Activated CD8-positive, alpha-beta memory T cell treated with anti-CD3 and anti-CD28 coated beads, Interleukin-2, amount 10 ng/mL, durations not matched to agents 7 days and 5 days (primary cell): ENCODE results near the gene SYNJ2. TPM values are rescaled to one million over a fixed set of nuclear protein-coding genes. Genes with fewer than 3 reads are reported as not detected.

Experiments
- ATAC-seq: fragments of 150-1000 bp; cut with Tn5 transposase; one replicate; pipeline ENCODE4 v1.10.0; 2021; ENCODE audit warnings: moderate library complexity
- CTCF ChIA-PET: fragments of 350-600 bp; sonication (Branson Sonifier 250); formaldehyde crosslinking; loops from one replicate; lab custom pipeline; 2021; ENCODE audit warnings: antibody characterized with exemption; lab: Charles Lee
- DNase-seq: peaks from one replicate; pipeline ENCODE4 v3.0.0-alpha.2; 2020
- H3K27ac Mint-ChIP-seq: one replicate; pipeline ENCODE4 v1.8.0; 2021; ENCODE audit warnings: mild to moderate bottlenecking, mixed read lengths
- H3K27me3 Mint-ChIP-seq: one replicate; pipeline ENCODE4 v1.8.0; 2021; ENCODE audit warnings: mixed read lengths
- H3K36me3 Mint-ChIP-seq: one replicate; pipeline ENCODE4 v1.8.0; 2021; ENCODE audit warnings: mild to moderate bottlenecking, mixed read lengths
- H3K4me1 Mint-ChIP-seq: one replicate; pipeline ENCODE4 v1.8.0; 2021; ENCODE audit warnings: mixed read lengths
- H3K4me3 Mint-ChIP-seq: one replicate; pipeline ENCODE4 v1.8.0; 2021; ENCODE audit warnings: mild to moderate bottlenecking, moderate library complexity, mixed read lengths
- H3K9me3 Mint-ChIP-seq: one replicate; pipeline ENCODE4 v1.8.0; 2022; ENCODE audit warnings: low read depth, mixed read lengths
- total RNA-seq, 2 experiments: library from RNA; stranded (reverse); gene quantifications; one replicate each; pipeline ENCODE4 v1.2.3, GENCODE V29; 2021

The SYNJ2 gene
- total RNA-seq, 2 experiments from 2014 or later: 41.2 to 42.7 TPM

DNA sequence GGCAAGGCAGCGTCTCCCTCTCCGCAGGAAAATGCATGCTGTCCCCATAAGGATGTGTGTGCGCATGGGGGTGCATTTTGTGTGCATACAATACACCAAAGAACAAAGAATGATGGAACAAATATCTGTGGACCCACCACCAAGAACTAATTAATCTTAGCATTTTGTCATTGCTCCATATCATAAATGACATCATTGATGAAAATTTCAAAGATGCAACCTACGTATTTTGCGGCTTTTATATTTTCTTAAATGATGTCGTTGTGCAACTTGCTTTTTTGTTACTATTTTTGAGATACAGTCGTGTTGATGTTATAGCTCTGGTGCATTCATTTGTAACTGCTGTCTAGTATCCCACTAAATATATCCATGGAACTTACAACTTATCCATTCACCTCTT, 96.7 kb downstream of the SYNJ2 start:
- ATAC-seq (no peak), DNase-seq (no peak)
- Mint-ChIP-seq H3K27me3 (no peaks in the 10 kb centered on the region), H3K4me1 (peaks cover 2% of the 10 kb centered on the region), H3K36me3 (peaks cover 45% of the 10 kb centered on the region), H3K4me3 (no peak overlapping the region), H3K27ac (no peak overlapping the region), H3K9me3 (no peaks in the 10 kb centered on the region)
- CTCF ChIA-PET: interaction anchor here (1.8 kb wide), 1 partner anchor 47 kb away, joined by 3 read pairs; no protein-coding TSS in a partner anchor

DNA sequence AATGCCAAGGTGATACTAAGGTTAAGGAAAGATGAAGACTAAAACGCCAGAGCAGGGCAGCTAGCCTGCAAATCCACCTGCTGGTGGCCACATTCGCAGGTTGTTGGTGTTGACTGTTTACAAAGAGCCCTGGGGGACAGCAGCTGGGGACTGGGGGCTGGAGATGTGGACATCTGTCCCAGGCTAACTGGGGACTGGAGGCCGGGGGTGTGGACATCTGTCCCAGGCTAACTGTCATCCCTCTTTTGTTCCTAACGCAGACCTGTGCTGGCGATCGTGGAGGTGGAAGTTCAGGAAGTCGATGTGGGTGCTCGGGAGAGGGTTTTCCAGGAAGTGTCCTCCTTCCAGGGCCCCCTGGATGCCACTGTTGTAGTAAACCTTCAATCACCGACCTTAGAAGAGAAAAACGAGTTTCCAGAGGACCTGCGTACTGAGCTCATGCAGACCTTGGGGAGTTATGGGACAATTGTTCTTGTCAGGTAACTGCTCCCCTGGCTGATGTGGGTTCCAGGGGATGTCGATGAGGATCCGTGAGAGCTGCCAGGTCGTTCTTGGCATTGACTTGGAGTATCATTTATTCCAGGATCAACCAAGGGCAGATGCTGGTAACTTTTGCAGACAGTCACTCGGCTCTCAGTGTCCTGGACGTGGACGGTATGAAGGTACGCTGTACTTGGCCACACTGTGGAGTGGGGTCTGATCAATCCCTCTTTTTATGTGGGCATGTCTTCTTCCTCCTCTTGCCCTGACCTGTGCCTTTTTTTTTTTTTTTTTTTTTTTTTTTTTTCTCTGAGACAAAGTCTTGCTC, 99.4 kb downstream of the SYNJ2 start:
- no peak for ATAC-seq
- Mint-ChIP-seq H3K27ac (no peak overlapping the region), H3K27me3 (no peaks in the 10 kb centered on the region), H3K4me1 (peaks cover 8% of the 10 kb centered on the region), H3K9me3 (no peaks in the 10 kb centered on the region), H3K4me3 (no peak overlapping the region), H3K36me3 (peaks cover 41% of the 10 kb centered on the region)
- CTCF ChIA-PET: interaction anchor here (0.7 to 1.5 kb wide), 3 partner anchors 9 to 1486 kb away, joined by 3 to 8 read pairs (median 4); no protein-coding TSS in a partner anchor
- DNase-seq: no peak

DNA sequence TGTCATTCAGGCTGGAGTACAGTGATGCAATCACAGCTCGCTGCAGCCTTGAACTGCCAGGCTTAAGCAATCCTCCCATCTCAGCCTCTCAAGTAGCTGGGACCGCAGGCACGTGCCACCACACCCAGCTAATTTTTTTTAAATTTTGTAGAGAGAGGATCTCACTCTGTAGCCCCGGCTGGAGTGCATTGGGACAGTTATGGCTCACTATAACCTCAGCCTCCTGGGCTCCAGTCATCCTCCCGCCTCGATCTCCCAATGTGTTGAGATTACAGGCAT, 99.9 kb downstream of the SYNJ2 start:
- CTCF ChIA-PET: interaction anchor here (1.5 kb wide), 1 partner anchor 10 kb away, joined by 8 read pairs; no protein-coding TSS in a partner anchor
- Mint-ChIP-seq H3K4me3 (no peak overlapping the region), H3K27ac (no peak overlapping the region), H3K27me3 (no peaks in the 10 kb centered on the region), H3K4me1 (peaks cover 14% of the 10 kb centered on the region), H3K9me3 (no peaks in the 10 kb centered on the region), H3K36me3 (peaks cover 43% of the 10 kb centered on the region)
- ATAC-seq (no peak), DNase-seq (no peak)

DNA sequence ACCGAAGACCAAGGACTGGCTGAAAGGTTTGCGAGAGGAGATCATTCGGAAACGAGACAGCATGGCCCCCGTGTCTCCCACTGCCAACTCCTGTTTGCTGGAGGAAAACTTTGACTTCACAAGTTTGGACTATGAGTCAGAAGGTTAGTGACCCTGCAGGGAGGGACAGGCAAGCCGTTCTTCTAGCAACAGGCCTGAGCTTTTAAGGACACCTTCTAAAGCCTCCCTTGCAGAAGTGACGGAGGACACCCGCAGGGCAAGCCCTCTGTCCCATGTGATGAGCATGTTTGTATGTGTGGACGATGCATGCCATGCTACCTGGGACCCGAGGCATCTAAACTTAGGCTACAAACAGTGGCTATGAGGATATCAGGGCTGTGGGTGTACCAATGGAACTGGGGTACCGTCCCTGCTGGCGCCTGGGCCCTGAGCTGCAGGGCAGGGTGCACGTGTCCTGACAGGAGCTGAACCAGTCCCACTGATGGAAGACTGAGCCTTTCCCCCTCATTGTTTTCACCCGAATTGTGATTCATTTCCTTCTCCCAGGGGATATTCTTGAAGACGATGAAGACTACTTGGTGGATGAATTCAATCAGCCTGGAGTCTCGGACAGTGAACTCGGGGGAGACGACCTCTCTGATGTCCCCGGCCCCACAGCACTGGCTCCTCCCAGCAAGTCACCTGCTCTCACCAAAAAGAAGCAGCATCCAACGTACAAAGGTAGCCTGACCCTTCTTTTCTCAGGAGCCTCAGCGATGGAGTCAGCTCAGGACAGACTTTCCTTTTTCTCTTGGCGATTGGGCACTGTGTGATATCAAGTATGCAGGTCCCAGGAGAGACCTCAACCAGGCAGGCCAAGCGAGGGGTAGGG, 102.0 kb downstream of the SYNJ2 start:
- no peak overlapping the region for H3K4me3 Mint-ChIP-seq
- DNase-seq: no peak
- no peaks in the 10 kb centered on the region for H3K9me3 Mint-ChIP-seq
- H3K4me1 Mint-ChIP-seq: peaks cover 21% of the 10 kb centered on the region
- CTCF ChIA-PET: interaction anchor here (2.4 kb wide), 1 partner anchor 12 kb away, joined by 12 read pairs; no protein-coding TSS in a partner anchor
- H3K27ac Mint-ChIP-seq: no peak overlapping the region
- ATAC-seq: no peak
- H3K27me3 Mint-ChIP-seq: no peaks in the 10 kb centered on the region
- H3K36me3 Mint-ChIP-seq: peaks cover 40% of the 10 kb centered on the region

DNA sequence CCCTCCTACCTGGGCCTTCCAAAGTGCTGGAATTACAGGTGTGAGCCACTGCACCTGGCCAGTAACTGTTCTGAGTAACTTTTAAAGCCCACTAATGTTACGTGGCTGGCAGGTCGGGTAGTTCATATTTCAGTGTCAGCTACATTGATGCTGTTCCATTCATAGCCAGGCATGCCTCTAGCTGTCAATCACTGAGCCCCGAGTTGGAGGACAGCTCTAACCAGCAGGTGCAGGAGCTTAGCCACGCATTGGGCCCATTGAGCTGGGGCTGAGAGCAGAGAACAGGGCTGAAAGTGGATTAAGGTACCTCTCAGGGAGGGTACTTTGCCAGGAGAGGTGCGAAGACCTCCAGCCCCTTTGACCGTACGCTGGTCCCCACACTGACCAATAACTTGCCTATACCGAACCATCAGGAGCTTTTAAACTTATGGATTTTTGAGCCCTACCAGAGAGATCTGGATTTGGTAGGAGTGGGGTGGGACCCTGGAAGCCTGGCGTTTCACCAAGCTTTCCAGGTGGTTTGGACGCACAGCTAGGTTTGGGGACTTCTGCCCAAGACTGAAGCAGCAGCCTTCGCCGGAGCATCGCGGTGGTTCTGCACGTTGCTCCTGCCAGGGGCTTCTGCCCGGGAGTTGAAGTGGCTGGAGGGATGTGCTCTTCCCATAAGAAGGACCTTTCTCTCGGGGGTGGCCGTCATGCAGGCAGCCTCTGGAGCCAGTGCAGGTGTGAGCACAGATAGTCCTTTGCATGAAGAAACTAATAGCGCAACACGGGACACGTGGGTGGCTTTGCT, 103.8 kb downstream of the SYNJ2 start:
- Mint-ChIP-seq H3K27me3 (no peaks in the 10 kb centered on the region), H3K36me3 (peaks cover 50% of the 10 kb centered on the region), H3K27ac (peak overlapping the region; percentile 70), H3K4me1 (peaks cover 21% of the 10 kb centered on the region), H3K4me3 (no peak overlapping the region), H3K9me3 (no peaks in the 10 kb centered on the region)
- DNase-seq: no peak
- CTCF ChIA-PET: interaction anchor here (1.0 to 1.8 kb wide), 3 partner anchors 13 to 59 kb away, joined by 3 to 8 read pairs (median 3); no protein-coding TSS in a partner anchor
- no peak for ATAC-seq

DNA sequence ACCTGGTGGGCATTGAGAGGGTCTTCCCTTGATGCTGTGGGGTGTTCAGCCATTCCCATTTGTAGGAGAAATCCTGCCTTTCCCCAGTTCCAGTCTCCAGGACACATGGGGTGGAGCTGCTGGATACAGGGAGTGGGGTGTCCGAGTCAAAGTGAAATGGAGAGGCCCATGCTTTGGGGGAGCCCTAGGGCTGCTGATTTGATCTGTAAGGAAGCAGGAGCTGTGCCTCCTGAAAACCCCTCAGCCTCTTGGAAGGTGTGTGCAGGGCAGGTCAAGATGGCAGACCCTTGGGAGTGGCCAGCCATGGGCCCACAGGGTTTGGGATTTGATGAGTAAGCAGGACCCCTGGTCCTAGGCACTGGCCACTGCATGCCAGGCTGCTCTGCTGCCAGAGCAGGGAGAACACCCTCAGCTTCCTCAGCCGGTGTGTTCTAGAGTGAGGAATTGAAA, 104.4 kb downstream of the SYNJ2 start:
- no peaks in the 10 kb centered on the region for H3K9me3 Mint-ChIP-seq
- DNase-seq (peak; percentile 58), ATAC-seq (no peak)
- CTCF ChIA-PET: interaction anchor here (1.1 to 1.8 kb wide), 2 partner anchors 13 to 60 kb away, joined by 3 to 8 read pairs; no protein-coding TSS in a partner anchor
- H3K27me3 Mint-ChIP-seq: no peaks in the 10 kb centered on the region
- peaks cover 47% of the 10 kb centered on the region for H3K36me3 Mint-ChIP-seq
- H3K4me1 Mint-ChIP-seq: peaks cover 21% of the 10 kb centered on the region
- H3K27ac Mint-ChIP-seq: peak overlapping the region; percentile 70
- no peak overlapping the region for H3K4me3 Mint-ChIP-seq

DNA sequence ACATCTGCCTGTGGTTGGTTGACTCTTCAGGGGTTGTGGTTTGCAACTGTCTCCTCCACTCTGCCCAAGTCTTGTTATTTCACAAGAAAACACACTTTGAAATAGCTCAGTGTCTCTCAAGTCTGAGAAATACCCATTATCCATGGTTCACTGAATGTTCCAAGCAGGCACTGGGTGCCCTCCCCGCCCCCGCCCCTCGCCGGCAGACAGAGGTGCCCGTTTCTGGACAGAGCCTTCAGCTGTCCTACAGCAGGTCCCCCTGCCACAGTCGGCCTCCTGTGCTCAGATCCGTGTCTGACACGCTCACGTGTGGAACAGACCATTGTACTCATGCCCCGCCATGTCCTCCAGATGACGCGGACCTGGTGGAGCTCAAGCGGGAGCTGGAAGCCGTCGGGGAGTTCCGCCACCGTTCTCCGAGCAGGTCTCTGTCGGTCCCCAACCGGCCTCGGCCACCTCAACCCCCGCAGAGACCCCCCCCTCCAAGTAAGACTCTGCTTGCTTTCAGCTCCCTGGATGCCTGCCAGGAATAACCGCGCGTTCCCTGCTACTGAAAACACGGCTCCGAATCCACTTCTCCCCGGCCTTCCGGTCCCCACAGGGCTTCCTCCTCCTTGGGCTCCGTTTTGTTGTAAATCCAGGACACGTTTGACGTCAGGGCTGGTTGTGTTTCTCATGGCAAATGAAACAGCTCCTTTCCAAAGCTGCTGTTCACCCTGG, 105.0 kb downstream of the SYNJ2 start:
- Mint-ChIP-seq H3K36me3 (peaks cover 47% of the 10 kb centered on the region), H3K9me3 (no peaks in the 10 kb centered on the region), H3K4me3 (no peak overlapping the region), H3K27me3 (no peaks in the 10 kb centered on the region), H3K27ac (peak overlapping the region; percentile 70), H3K4me1 (peaks cover 21% of the 10 kb centered on the region)
- ATAC-seq: peak; percentile 75
- no peak for DNase-seq
- CTCF ChIA-PET: interaction anchor here (1.1 to 1.8 kb wide), 2 partner anchors 14 to 60 kb away, joined by 3 to 8 read pairs; no protein-coding TSS in a partner anchor

DNA sequence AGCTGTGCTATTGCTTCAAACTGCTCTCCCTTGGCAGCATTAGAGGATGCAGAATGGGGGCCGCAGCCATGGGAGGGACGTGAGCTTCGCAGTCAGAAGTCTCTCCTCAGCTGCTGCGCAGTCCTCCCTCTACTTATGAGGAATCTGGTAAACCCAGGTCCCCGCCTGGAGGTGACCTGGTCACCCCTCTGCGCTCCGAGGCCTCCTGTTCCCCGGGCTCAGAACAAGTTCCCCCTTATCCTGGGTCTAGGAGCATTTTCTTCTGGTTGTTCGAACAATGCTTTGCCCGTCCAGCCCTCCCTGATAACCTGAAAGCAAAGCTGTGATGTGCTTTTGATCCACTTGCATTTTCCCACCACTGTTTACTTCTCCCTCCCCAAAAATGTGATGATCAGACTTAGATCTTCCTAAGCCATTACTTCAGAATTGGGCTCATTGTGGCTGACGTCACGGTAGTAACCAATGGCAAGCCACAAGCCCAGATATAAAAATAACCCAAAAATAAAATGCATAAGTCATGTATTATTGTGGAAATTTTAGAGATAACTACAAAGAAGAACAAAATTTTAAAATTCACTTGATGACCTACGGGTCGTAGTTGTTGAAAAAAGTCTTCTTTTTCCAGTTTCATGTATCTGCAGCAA, 105.7 kb downstream of the SYNJ2 start:
- Mint-ChIP-seq H3K4me1 (peaks cover 21% of the 10 kb centered on the region), H3K36me3 (peaks cover 48% of the 10 kb centered on the region), H3K27ac (no peak overlapping the region), H3K9me3 (no peaks in the 10 kb centered on the region), H3K27me3 (no peaks in the 10 kb centered on the region), H3K4me3 (no peak overlapping the region)
- no peak for ATAC-seq
- DNase-seq: no peak
- CTCF ChIA-PET: interaction anchor here (1.8 kb wide), 1 partner anchor 15 kb away, joined by 8 read pairs; no protein-coding TSS in a partner anchor

DNA sequence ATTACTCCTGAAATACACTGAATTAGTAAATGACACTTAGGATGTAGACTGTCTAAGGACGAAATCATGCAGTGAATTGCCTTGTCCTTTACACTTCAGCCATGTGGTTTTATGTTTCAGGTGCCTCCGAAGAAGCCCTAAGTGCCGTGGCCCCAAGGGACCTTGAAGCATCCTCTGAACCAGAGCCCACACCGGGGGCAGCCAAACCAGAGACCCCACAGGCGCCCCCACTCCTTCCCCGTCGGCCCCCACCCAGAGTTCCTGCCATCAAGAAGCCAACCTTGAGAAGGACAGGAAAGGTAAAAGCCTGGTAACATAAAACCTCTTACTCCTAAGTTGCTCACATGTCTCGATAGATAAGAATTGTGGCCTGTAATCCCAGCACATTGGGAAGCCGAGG, 111.1 kb downstream of the SYNJ2 start:
- no peaks in the 10 kb centered on the region for H3K9me3 Mint-ChIP-seq
- no peaks in the 10 kb centered on the region for H3K27me3 Mint-ChIP-seq
- H3K27ac Mint-ChIP-seq: no peak overlapping the region
- peaks cover 61% of the 10 kb centered on the region for H3K36me3 Mint-ChIP-seq
- H3K4me1 Mint-ChIP-seq: no peaks in the 10 kb centered on the region
- H3K4me3 Mint-ChIP-seq: no peak overlapping the region
- ATAC-seq (no peak), DNase-seq (no peak)
- CTCF ChIA-PET: no interaction called here

DNA sequence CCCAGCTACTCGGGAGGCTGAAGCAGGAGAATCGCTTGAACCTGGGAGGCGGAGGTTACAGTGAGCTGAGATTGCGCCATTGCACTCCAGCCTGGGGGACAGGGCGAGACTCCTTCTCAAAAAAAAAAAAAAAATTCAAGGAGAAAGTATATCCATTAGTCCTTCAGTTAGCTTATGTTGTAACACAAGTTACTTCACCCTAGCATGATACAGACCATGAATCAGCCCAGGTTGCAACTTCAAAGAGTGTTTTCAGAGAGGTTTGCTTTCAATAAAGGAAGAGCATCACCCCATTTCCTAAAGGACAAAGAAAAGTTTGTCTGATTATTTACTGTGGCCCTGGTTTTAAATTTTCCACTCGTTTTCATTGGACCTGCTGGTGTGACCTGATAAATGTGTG, 113.4 kb downstream of the SYNJ2 start:
- Mint-ChIP-seq H3K27ac (no peak overlapping the region), H3K9me3 (no peaks in the 10 kb centered on the region), H3K4me1 (no peaks in the 10 kb centered on the region), H3K27me3 (no peaks in the 10 kb centered on the region), H3K4me3 (no peak overlapping the region), H3K36me3 (peaks cover 46% of the 10 kb centered on the region)
- CTCF ChIA-PET: interaction anchor here (0.7 to 1.7 kb wide), 2 partner anchors 22 to 55 kb away, joined by 3 read pairs; no protein-coding TSS in a partner anchor
- DNase-seq (no peak), ATAC-seq (no peak)

DNA sequence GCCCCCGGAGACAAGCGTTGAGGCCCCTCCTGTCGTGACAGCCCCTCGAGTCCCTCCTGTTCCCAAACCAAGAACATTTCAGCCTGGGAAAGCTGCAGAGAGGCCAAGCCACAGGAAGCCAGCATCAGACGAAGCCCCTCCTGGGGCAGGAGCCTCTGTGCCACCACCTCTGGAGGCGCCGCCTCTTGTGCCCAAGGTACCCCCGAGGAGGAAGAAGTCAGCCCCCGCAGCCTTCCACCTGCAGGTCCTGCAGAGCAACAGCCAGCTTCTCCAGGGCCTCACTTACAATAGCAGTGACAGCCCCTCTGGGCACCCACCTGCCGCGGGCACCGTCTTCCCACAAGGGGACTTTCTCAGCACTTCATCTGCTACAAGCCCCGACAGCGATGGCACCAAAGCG, 114.0 kb downstream of the SYNJ2 start:
- CTCF ChIA-PET: interaction anchor here (1.7 kb wide), 1 partner anchor 21 kb away, joined by 3 read pairs; no protein-coding TSS in a partner anchor
- no peaks in the 10 kb centered on the region for H3K27me3 Mint-ChIP-seq
- no peak for DNase-seq
- H3K9me3 Mint-ChIP-seq: no peaks in the 10 kb centered on the region
- H3K4me3 Mint-ChIP-seq: no peak overlapping the region
- H3K4me1 Mint-ChIP-seq: no peaks in the 10 kb centered on the region
- H3K27ac Mint-ChIP-seq: no peak overlapping the region
- peaks cover 42% of the 10 kb centered on the region for H3K36me3 Mint-ChIP-seq
- ATAC-seq: no peak

DNA sequence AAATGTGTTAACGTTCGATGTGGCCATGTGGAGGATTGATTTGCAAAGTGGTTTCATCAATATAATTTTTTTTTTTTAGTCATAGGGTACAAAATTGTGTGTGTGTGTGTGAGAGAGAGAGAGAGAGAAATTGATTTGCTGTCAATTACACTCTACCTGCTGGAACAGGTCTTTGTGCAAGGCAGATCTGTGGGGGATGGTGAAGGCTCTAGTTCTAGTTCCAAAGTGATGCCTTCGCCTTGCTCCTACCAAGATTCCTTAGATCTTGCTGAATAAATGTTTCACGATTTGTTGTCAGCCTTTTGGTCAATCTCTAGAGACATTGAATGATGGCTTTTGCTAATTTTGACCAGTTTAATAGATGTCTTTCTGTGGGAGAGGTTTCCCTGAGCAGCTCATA, 121.6 kb downstream of the SYNJ2 start:
- ATAC-seq (no peak), DNase-seq (no peak)
- Mint-ChIP-seq H3K4me1 (no peaks in the 10 kb centered on the region), H3K36me3 (peaks cover 9% of the 10 kb centered on the region), H3K27ac (no peak overlapping the region), H3K4me3 (no peak overlapping the region), H3K9me3 (no peaks in the 10 kb centered on the region), H3K27me3 (no peaks in the 10 kb centered on the region)
- CTCF ChIA-PET: no interaction called here
